Neural cell (in vitro differentiated cells): Measurements from ENCODE around the gene MON1A. TPM values are rescaled to one million over a fixed set of nuclear protein-coding genes. Genes with fewer than 3 reads are reported as not detected.

ENCODE experiments used
- H2AFZ ChIP-seq: fragments of 200-600, 300-800 bp; sonication (generic), shearing (Covaris generic); 2 replicates; pipeline ENCODE4 v1.6.0; 2014; ENCODE audit warnings: low read depth, mild to moderate bottlenecking, antibody characterized with exemption, low read length, moderate library complexity
- H3F3A ChIP-seq: fragments of 200-600 bp; shearing (Covaris generic); 2 replicates; pipeline ENCODE4 v1.6.1; 2016; ENCODE audit warnings: mild to moderate bottlenecking, moderate library complexity, mixed read lengths, antibody characterized with exemption, low read length; ENCODE audit not compliant: insufficient read depth, poor library complexity, severe bottlenecking
- H3K27ac ChIP-seq: fragments of 200-600, 300-800 bp; sonication (generic), shearing (Covaris generic); 2 replicates; pipeline ENCODE4 v1.5.1; 2014; ENCODE audit warnings: mild to moderate bottlenecking, low read length, moderate library complexity
- H3K27me3 ChIP-seq: fragments of 300-800, 200-600 bp; sonication (generic), shearing (Covaris generic); 2 replicates; pipeline ENCODE4 v1.6.0; 2014; ENCODE audit warnings: mild to moderate bottlenecking, low read depth, low read length, moderate library complexity; ENCODE audit not compliant: insufficient read depth
- H3K36me3 ChIP-seq: fragments of 300-800, 200-600 bp; sonication (generic), shearing (Covaris generic); 2 replicates; pipeline ENCODE4 v1.5.1; 2014; ENCODE audit warnings: mild to moderate bottlenecking, antibody characterized with exemption, low read length, moderate library complexity; ENCODE audit not compliant: insufficient read depth
- H3K4me2 ChIP-seq: fragments of 300-800, 200-600 bp; sonication (generic), shearing (Covaris generic); 2 replicates; pipeline ENCODE4 v1.6.0; 2014; ENCODE audit warnings: mild to moderate bottlenecking, low read length
- H3K4me3 ChIP-seq: fragments of 300-800, 200-600 bp; sonication (generic), shearing (Covaris generic); 2 replicates; pipeline ENCODE4 v1.5.1; 2014; ENCODE audit warnings: mild to moderate bottlenecking, low read length, moderate library complexity
- H3K79me2 ChIP-seq: fragments of 200-600 bp; shearing (Covaris generic); replicated peaks from 2 replicates; pipeline ENCODE4 v1.6.0; 2014; ENCODE audit warnings: mild to moderate bottlenecking, low read length, moderate library complexity; ENCODE audit not compliant: insufficient read depth
- H3K9ac ChIP-seq: fragments of 300-800, 200-600 bp; sonication (generic), shearing (Covaris generic); 2 replicates; pipeline ENCODE4 v1.6.1; 2016; ENCODE audit warnings: mild to moderate bottlenecking, low read length, mixed read lengths
- H3K9me2 ChIP-seq: fragments of 200-600 bp; shearing (Covaris generic); 2 replicates; pipeline ENCODE4 v1.6.1; 2016; ENCODE audit warnings: mild to moderate bottlenecking, low read length, mixed read lengths; ENCODE audit not compliant: insufficient read depth
- H3K9me3 ChIP-seq: fragments of 200-600, 300-800 bp; sonication (generic), shearing (Covaris generic); 2 replicates; pipeline ENCODE4 v1.6.1; 2016; ENCODE audit warnings: mild to moderate bottlenecking, mixed run types, low read length, moderate library complexity, mixed read lengths
- H4K20me1 ChIP-seq: fragments of 200-600 bp; shearing (Covaris generic); 2 replicates; pipeline ENCODE4 v1.6.1; 2016; ENCODE audit warnings: mild to moderate bottlenecking, mixed run types; ENCODE audit not compliant: insufficient read depth
- CTCF ChIP-seq: fragments of 450-650 bp; IDR thresholded peaks from 2 replicates; pipeline ENCODE4 v1.5.1; 2014; ENCODE audit warnings: antibody characterized with exemption, mild to moderate bottlenecking, moderate library complexity; ENCODE audit not compliant: poor library complexity, severe bottlenecking
- EP300 ChIP-seq: fragments of 450-650 bp; conservative IDR thresholded peaks from 2 replicates; pipeline ENCODE4 v1.6.1; 2014; ENCODE audit warnings: antibody characterized with exemption, mild to moderate bottlenecking, moderate library complexity; ENCODE audit not compliant: poor library complexity, severe bottlenecking
- EZH2 ChIP-seq: fragments of 200-600, 300-800 bp; shearing (Covaris generic), sonication (generic); IDR thresholded peaks from 2 replicates; pipeline ENCODE4 v1.6.1; 2014; ENCODE audit warnings: antibody characterized with exemption, low read length, borderline replicate concordance, mild to moderate bottlenecking; ENCODE audit not compliant: insufficient read depth, poor library complexity, severe bottlenecking
- MXI1 ChIP-seq: fragments of 450-650 bp; conservative IDR thresholded peaks from 2 replicates; pipeline ENCODE4 v1.6.1; 2014; ENCODE audit warnings: antibody characterized with exemption, mild to moderate bottlenecking; ENCODE audit not compliant: poor library complexity, severe bottlenecking
- POLR2AphosphoS5 ChIP-seq: IDR thresholded peaks from 2 replicates; pipeline ENCODE4 v1.6.1; 2012
- RAD21 ChIP-seq: fragments of 450-650 bp; conservative IDR thresholded peaks from 2 replicates; pipeline ENCODE4 v1.6.1; 2014; ENCODE audit warnings: antibody characterized with exemption, mild to moderate bottlenecking, moderate library complexity
- REST ChIP-seq: IDR thresholded peaks from 2 replicates; pipeline ENCODE4 v1.6.1; 2012; ENCODE audit warnings: borderline replicate concordance
- SMC3 ChIP-seq: fragments of 450-650 bp; conservative IDR thresholded peaks from 2 replicates; pipeline ENCODE4 v1.6.1; 2014; ENCODE audit warnings: antibody characterized with exemption, mild to moderate bottlenecking, moderate library complexity; ENCODE audit not compliant: poor library complexity
- TAF1 ChIP-seq: IDR thresholded peaks from 2 replicates; pipeline ENCODE4 v1.6.1; 2012; ENCODE audit warnings: low read depth
- polyA plus RNA-seq: library from polyadenylated mRNA; depleted of rRNA; stranded (reverse); fragments of >200 nt; gene quantifications from 2 replicates; pipeline ENCODE4 v1.2.3, GENCODE V29; 2014

Gene MON1A
- polyA plus RNA-seq, 1 donor from 2014 or later = 35.4 TPM

- Histone ChIP-seq H4K20me1 (no peaks in the 10 kb centered on the region), H2AFZ (no peak overlapping the region), H3K4me3 (no peak overlapping the region), H3K9ac (no peak overlapping the region), H3F3A (no peaks in the 10 kb centered on the region), H3K9me3 (no peaks in the 10 kb centered on the region), H3K79me2 (no peaks in the 10 kb centered on the region), H3K27ac (no peak overlapping the region), H3K4me2 (no peak overlapping the region), H3K9me2 (no peaks in the 10 kb centered on the region), H3K27me3 (no peaks in the 10 kb centered on the region), H3K36me3 (no peaks in the 10 kb centered on the region)
- TF ChIP-seq EZH2 (no peak), CTCF (no peak), TAF1 (no peak), MXI1 (no peak), RAD21 (no peak), EP300 (no peak), REST (no peak), POLR2AphosphoS5 (no peak), SMC3 (no peak)
These were observed 53.0 kb downstream of the MON1A start for GRCh38 chr3:49876567-49876966.

GRCh38 chr3:49873623-49874022, 56.0 kb downstream of the MON1A start:
- Histone ChIP-seq H3K9me3 (no peaks in the 10 kb centered on the region), H3K4me2 (no peak overlapping the region), H4K20me1 (no peaks in the 10 kb centered on the region), H3K4me3 (peak overlapping the region; percentile 43), H3K9me2 (no peaks in the 10 kb centered on the region), H2AFZ (no peak overlapping the region), H3K9ac (peak overlapping the region; percentile 39), H3K79me2 (peaks cover 9% of the 10 kb centered on the region), H3F3A (no peaks in the 10 kb centered on the region), H3K27me3 (no peaks in the 10 kb centered on the region), H3K27ac (peak overlapping the region; percentile 70), H3K36me3 (no peaks in the 10 kb centered on the region)
- no peak for TF ChIP-seq MXI1
- no peak for TF ChIP-seq SMC3
- no peak for TF ChIP-seq CTCF
- no peak for TF ChIP-seq POLR2AphosphoS5
- TF ChIP-seq RAD21 = no peak
